GM12801 (cell line): ENCODE results near the gene LPIN1.

Experiments used
- TF ChIP-seq, protein P1 (sequence below): IDR thresholded peaks from one replicate; pipeline ENCODE4 v1.5.1; 2011; ENCODE audit warnings: control low read depth; ENCODE audit not compliant: insufficient read length; ENCODE audit errors: extremely low read depth

Gene LPIN1

GRCh38 chr2:11777066-11777782 lies 30.8 kb downstream of the LPIN1 start:
- TF ChIP-seq, protein P1, sequence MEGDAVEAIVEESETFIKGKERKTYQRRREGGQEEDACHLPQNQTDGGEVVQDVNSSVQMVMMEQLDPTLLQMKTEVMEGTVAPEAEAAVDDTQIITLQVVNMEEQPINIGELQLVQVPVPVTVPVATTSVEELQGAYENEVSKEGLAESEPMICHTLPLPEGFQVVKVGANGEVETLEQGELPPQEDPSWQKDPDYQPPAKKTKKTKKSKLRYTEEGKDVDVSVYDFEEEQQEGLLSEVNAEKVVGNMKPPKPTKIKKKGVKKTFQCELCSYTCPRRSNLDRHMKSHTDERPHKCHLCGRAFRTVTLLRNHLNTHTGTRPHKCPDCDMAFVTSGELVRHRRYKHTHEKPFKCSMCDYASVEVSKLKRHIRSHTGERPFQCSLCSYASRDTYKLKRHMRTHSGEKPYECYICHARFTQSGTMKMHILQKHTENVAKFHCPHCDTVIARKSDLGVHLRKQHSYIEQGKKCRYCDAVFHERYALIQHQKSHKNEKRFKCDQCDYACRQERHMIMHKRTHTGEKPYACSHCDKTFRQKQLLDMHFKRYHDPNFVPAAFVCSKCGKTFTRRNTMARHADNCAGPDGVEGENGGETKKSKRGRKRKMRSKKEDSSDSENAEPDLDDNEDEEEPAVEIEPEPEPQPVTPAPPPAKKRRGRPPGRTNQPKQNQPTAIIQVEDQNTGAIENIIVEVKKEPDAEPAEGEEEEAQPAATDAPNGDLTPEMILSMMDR, result no peak

GRCh38 chr2:11777886-11778415 lies 31.5 kb downstream of the LPIN1 start:
- TF ChIP-seq, protein P1, result no peak

- TF ChIP-seq, protein P1, result no peak
Measured at GRCh38 chr2:11778416-11778815, 32.0 kb downstream of the LPIN1 start.

- TF ChIP-seq, protein P1, result no peak
Measured at GRCh38 chr2:11778923-11779757, 32.7 kb downstream of the LPIN1 start.

- TF ChIP-seq, protein P1, result no peak
Measured at GRCh38 chr2:11781602-11782001, 35.2 kb downstream of the LPIN1 start.

DNA sequence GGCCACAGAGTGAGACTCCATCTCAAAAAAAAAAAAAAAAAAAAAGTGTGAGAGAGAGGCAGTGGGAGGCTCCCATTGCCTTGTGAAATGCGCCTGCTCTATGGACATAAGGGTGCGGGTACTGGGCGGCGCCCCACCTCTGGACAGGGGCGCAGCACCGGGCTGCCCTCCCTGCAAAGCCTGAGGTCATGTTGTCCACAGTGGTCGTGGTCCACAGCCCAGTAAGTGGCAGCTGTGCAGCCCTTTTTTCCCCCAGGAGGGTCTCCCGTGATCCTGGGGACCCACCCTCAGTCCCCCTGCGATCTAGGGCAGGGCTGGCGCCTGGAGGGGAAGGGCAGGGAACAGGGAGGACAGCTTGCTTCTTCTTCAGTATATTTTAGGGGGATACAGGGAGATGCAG lies 37.8 kb downstream of the LPIN1 start:
- TF ChIP-seq, protein P1, result no peak

DNA sequence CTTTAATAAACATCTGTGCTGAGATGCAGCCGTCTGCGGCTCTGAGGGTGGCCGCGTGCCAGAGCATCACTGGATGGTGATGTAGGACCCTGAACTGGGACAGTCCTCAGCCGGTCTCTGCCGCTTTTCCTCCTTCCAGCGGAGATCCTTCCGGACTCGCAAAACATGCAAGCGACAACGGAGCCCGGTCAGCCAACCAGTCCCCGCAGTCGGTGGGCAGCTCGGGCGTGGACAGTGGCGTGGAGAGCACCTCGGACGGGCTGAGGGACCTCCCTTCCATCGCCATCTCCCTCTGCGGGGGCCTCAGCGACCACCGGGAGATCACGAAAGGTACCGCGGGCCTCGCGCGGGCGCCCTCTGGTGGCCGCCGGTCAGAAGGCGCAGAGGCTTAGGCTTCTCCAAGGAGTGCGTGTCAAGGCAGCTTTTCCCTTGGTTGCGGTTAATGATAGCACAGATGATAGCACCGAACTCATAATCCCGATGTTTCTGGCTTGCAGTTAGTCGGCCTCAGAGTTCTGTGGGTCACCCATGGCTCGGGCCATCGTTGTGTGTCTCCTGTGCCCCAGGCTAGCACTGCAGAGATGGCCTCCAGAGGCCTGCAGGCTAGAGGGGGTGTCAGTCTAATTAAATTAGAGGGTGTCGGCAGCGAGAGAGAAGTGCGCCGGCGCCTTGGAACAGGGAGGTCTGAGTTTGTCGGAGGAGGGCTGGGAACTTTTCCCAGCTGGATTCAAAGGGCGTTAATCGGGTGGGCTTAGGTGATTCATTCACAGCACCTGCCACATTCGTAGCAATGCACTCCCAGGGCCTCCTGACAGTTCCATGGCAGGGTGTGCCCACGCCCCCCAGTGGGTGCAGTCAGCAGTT lies 38.5 kb downstream of the LPIN1 start:
- TF ChIP-seq, protein P1, result no peak
